Peyer's patch (tissue), 4 donors: ENCODE measurements around the gene RIPK4. TPM values are rescaled to one million over a fixed set of nuclear protein-coding genes. Genes with fewer than 3 reads are reported as not detected.

Source experiments
- DNase-seq, 3 donors: peaks; one replicate each; pipeline ENCODE4 v3.0.0-alpha.2; 2017 to 2019
- H3K27ac ChIP-seq, 4 donors: fragments of 200-600 bp; sonication (generic); one replicate each; pipeline ENCODE4 v1.5.1; 2016 to 2019
- H3K27me3 ChIP-seq, 2 donors: fragments of 200-600 bp; sonication (generic); one replicate each; pipeline ENCODE4 v1.5.1; 2019
- H3K36me3 ChIP-seq, 3 donors: fragments of 200-600 bp; sonication (generic); one replicate each; pipeline ENCODE4 v1.5.1; 2016 to 2019
- H3K4me1 ChIP-seq, 4 donors: fragments of 200-600 bp; sonication (generic); one replicate each; pipeline ENCODE4 v1.5.1; 2016 to 2019
- H3K4me3 ChIP-seq, 4 donors: fragments of 200-600 bp; sonication (generic); 1 replicate in 3 of 4; 2 replicates in 1 of 4; pipeline ENCODE4 v1.5.1; 2016 to 2019; ENCODE audit warnings: mild to moderate bottlenecking in 1 of 4
- H3K9me3 ChIP-seq, 4 donors: fragments of 200-600 bp; sonication (generic); one replicate each; pipeline ENCODE4 v1.5.1; 2016 to 2019; ENCODE audit warnings: mild to moderate bottlenecking in 1 of 4
- POLR2A ChIP-seq, 2 donors: fragments of 450-650 bp; IDR thresholded peaks; one replicate each; pipeline ENCODE4 v1.5.1; 2017; ENCODE audit warnings: antibody characterized with exemption in 2 of 2, mild to moderate bottlenecking in 2 of 2, moderate library complexity in 2 of 2
- total RNA-seq, 4 donors: library from RNA; depleted of rRNA; stranded (reverse); fragments of >200 nt; gene quantifications; one replicate each; pipeline ENCODE4 v1.1.0, GENCODE V29; 2016
- TF ChIP-seq, protein P1 (sequence below), 6 experiments: fragments of 450-650 bp in 4 of 6; fragments of 200-600 bp in 2 of 6; sonication (generic) in 1 of 6; IDR thresholded peaks; one replicate each; pipeline ENCODE4 v1.5.1; 2017 to 2019; ENCODE audit warnings: antibody characterized with exemption in 6 of 6, mild to moderate bottlenecking in 3 of 6, moderate library complexity in 1 of 6

Gene RIPK4
- total RNA-seq, 4 donors from 2014 or later: 5.0 to 62.5 (median 31.3) TPM

DNA sequence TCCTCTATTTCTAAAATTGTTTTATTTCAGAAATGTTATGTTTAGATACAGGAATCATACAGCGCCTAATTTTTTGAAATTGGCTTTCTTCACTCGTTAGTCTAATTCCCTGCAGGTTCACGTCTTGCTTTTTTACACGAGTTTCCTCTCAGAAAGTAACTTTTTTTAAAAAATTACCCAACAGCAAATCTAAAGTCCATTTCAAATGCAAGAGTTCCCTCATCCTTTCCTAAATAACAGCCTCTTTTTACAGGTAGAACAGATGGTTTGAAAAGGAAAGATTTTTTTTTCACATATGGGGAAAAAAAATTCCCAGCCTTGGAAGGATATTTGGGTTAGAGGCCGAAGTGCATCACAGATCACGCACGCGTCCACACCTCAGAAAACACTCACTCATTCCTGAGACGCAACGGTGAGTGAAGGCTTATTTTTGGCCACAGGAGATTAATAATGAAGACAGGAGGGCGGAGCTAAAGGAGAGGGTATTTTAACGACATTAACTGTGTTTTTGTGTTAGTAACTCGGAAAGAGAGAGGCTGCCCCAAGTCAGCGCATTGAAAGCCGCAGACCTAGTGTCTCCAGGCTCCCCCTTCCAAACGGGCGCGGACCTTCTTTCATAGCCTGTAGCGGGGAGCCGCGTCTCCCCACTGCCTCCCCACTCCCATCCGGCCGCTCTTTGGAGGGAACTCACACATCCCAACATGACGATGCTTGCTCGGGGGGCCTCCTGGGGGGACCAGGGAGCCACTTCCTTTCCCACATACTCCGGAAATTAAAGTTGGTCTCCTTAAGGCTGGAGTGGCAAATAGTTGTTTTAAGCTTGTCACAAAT, 969 bp upstream of the RIPK4 start:
- Histone ChIP-seq H3K27ac (peak overlapping the region in 3 of 4 donors; percentile 77 to 92 (median 86)), H3K9me3 (no peaks in the 10 kb centered on the region), H3K36me3 (no peaks in the 10 kb centered on the region), H3K4me3 (peak overlapping the region in 2 of 4 donors; percentile 76 to 84), H3K4me1 (peaks cover 0 to 49% (median 12%) of the 10 kb centered on the region in 4 donors), H3K27me3 (peaks cover 0 to 22% of the 10 kb centered on the region in 2 donors)
- DNase-seq: no peak
- TF ChIP-seq POLR2A (IDR thresholded peaks at IDR 0.05): no peak
- TF ChIP-seq, protein P1, sequence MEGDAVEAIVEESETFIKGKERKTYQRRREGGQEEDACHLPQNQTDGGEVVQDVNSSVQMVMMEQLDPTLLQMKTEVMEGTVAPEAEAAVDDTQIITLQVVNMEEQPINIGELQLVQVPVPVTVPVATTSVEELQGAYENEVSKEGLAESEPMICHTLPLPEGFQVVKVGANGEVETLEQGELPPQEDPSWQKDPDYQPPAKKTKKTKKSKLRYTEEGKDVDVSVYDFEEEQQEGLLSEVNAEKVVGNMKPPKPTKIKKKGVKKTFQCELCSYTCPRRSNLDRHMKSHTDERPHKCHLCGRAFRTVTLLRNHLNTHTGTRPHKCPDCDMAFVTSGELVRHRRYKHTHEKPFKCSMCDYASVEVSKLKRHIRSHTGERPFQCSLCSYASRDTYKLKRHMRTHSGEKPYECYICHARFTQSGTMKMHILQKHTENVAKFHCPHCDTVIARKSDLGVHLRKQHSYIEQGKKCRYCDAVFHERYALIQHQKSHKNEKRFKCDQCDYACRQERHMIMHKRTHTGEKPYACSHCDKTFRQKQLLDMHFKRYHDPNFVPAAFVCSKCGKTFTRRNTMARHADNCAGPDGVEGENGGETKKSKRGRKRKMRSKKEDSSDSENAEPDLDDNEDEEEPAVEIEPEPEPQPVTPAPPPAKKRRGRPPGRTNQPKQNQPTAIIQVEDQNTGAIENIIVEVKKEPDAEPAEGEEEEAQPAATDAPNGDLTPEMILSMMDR (IDR thresholded peaks at IDR 0.05): no peak

DNA sequence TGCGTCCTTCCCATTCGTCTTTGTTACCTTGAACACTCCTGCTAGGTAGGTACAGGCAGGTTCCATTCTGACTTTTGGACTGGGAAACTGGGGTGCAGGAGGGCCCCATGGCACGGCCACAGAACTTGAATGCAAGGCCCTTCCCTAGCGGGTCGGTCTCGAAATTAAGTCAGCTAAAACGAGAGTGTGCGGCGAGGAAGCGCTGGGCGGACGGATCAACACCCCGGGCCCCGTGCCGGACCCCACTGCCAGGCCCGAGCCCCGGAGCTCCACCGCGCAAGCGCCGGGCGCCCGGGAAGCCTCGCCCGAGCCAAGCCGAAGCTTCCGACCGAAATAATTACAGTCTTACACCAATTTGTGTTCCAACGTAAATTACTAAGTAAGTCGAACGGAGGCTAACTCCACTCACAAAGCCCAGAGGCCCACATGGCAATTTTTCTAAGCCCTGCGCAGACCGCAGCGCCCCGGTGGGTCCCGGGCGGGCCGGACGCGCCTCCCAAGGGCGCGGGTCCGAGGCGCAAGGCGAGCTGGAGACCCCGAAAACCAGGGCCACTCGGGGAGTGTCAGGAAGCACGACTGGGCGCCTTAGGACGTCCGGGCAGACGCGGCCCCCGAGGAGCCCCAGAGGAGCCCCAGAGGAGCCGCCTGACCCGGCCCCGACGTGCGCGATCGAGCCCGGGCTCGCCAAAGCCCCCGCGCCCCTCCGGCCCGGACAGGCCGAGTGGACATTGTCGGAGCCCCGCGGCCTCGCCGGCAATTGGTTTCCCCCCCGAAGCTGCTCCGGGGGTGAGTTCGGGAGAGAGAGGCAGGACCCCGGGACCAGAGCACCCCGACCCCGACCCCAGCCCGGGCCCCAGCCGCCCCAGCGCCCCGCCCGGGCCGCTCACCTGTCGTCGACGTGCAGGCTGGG, 624 bp downstream of the RIPK4 start:
- no peak for TF ChIP-seq POLR2A (IDR thresholded peaks at IDR 0.05)
- TF ChIP-seq, protein P1 (IDR thresholded peaks at IDR 0.05): no peak
- Histone ChIP-seq H3K4me3 (peak overlapping the region; percentile 19 to 84 (median 59)), H3K27ac (peak overlapping the region in 3 of 4 donors; percentile 77 to 92 (median 86)), H3K27me3 (peaks cover 0 to 22% of the 10 kb centered on the region in 2 donors), H3K4me1 (peaks cover 2 to 62% (median 12%) of the 10 kb centered on the region in 4 donors), H3K36me3 (no peaks in the 10 kb centered on the region), H3K9me3 (no peaks in the 10 kb centered on the region)
- DNase-seq: peak in 1 of 3 donors; percentile 61

DNA sequence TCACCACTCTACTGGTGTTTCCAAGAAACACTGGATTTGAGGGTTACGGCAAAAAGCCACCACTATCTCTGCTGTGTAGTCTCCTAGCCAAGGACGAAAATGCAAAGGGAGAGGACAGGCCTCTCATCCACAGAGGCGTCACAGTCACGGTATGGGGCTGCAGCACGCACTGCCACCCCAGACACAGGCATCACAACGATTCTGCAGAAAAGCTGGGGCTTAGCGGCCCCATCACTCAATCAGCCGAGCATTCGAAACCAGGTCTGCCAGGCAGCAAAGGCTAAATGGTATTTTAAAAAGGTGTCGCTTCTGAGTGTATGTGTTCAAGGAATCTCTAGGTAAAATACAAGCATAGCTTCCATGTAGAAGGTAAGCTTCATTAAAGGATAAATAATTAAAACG, 1.4 kb downstream of the RIPK4 start:
- Histone ChIP-seq H3K4me3 (peak overlapping the region in 3 of 4 donors; percentile 42 to 84 (median 76)), H3K36me3 (no peaks in the 10 kb centered on the region), H3K9me3 (no peaks in the 10 kb centered on the region), H3K4me1 (peaks cover 4 to 62% (median 12%) of the 10 kb centered on the region in 4 donors), H3K27me3 (peaks cover 0 to 22% of the 10 kb centered on the region in 2 donors), H3K27ac (peak overlapping the region in 3 of 4 donors; percentile 77 to 92 (median 86))
- TF ChIP-seq, protein P1 (IDR thresholded peaks at IDR 0.05): no peak
- no peak for TF ChIP-seq POLR2A (IDR thresholded peaks at IDR 0.05)
- DNase-seq: no peak

DNA sequence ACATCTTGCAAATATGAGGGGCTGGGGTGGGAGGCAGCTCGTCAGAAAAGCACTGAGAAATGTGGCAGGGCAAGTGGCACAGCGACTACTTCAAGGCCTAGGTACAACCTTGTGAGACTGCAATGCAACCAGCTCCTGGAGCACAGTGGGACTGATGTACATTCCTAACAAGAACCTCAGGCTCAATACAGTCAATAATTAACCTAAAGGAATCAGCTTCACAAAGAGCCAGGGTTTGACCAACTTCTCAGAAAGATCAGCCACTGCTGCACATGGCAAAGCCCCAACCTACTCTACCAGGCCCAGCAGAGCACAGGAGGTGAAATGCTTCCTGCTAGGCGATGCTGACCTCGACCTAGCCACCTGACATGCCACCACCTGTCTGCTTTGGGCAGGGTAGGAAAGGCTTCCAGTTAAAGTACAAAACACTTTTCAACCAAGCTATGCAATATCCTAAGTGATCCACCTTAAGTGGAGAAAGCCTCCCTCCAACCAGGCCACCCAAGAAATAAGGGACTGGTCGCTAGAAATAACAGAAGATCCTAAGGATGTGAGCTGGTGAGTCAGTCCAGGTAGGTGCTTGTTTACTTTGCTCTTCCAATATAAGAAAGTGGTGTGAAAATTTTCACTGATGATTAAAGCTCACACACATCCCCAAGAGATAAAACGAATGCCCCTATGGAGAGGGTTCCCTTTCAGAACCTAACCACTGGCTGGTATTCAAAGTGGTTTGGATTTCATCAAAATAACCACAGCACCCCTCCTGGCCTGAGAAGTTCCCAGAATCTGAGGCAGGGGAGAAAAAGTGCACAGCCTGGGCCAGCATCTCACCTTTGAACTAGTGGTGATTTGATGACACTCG, 2.1 kb downstream of the RIPK4 start:
- no peaks in the 10 kb centered on the region for H3K36me3 ChIP-seq
- peak in 1 of 2 donors; percentile 16 for TF ChIP-seq POLR2A (IDR thresholded peaks at IDR 0.05)
- TF ChIP-seq, protein P1 (IDR thresholded peaks at IDR 0.05): peak in 1 of 6 experiments; percentile 22
- peaks cover 4 to 56% (median 12%) of the 10 kb centered on the region in 4 donors for H3K4me1 ChIP-seq
- H3K27me3 ChIP-seq: peaks cover 0 to 22% of the 10 kb centered on the region in 2 donors
- peak overlapping the region in 2 of 4 donors; percentile 76 to 84 for H3K4me3 ChIP-seq
- peak overlapping the region in 3 of 4 donors; percentile 77 to 92 (median 86) for H3K27ac ChIP-seq
- no peaks in the 10 kb centered on the region for H3K9me3 ChIP-seq
- peak in 1 of 3 donors; percentile 52 for DNase-seq
